ENCODE results near the gene DRC7. TPM values are rescaled to one million over a fixed set of nuclear protein-coding genes. Genes with fewer than 3 reads are reported as not detected.

Gene DRC7
- total RNA-seq, 1 donor from 2014 or later: 0.41 TPM

DNA sequence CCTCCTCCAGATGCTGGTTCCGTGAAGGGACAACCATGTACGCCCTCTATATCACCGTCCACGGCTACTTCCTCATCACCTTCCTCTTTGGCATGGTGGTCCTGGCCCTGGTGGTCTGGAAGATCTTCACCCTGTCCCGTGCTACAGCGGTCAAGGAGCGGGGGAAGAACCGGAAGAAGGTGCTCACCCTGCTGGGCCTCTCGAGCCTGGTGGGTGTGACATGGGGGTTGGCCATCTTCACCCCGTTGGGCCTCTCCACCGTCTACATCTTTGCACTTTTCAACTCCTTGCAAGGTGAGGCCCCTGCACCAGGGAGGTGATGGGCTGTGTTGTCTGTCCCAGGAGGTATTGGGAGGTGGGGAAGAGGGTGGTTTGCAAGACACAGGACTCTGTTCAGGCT, 9.0 kb upstream of the DRC7 start:
- Histone ChIP-seq H3K36me3 (no peaks in the 10 kb centered on the region), H3K79me2 (ENCODE audit: low read depth) (no peaks in the 10 kb centered on the region), H4K20me1 (ENCODE audit: low read depth) (no peaks in the 10 kb centered on the region), H2AFZ (replicated peaks) (no peak overlapping the region), H3F3A (ENCODE audit: low read depth) (no peaks in the 10 kb centered on the region), H3K4me2 (no peak overlapping the region), H3K4me1 (no peaks in the 10 kb centered on the region), H3K9me3 (ENCODE audit: low read depth) (no peaks in the 10 kb centered on the region), H3K4me3 (no peak overlapping the region), H3K27me3 (no peaks in the 10 kb centered on the region), H3K9ac (no peak overlapping the region), H3K27ac (no peak overlapping the region)
- no peak for TF ChIP-seq CTCF (IDR thresholded peaks at IDR 0.05)
- no peak for TF ChIP-seq EZH2 (IDR thresholded peaks at IDR 0.05)
- no peak for TF ChIP-seq EZH2phosphoT487 (IDR thresholded peaks at IDR 0.05)
- H3K36me3 Mint-ChIP-seq: no peaks in the 10 kb centered on the region
- H3K27me3 Mint-ChIP-seq (ENCODE audit: insufficient read depth, low read depth): peaks cover 9% of the 10 kb centered on the region
- no peak overlapping the region for H3K4me3 Mint-ChIP-seq
- H3K4me1 Mint-ChIP-seq: peaks cover 12% of the 10 kb centered on the region
- H3K27ac Mint-ChIP-seq: no peak overlapping the region
- H3K9me3 Mint-ChIP-seq: no peaks in the 10 kb centered on the region
- DNase-seq (ENCODE audit: low spot score): no peak

GRCh38 chr16:57686577-57686976, 8.0 kb upstream of the DRC7 start:
- H3K9me3 Mint-ChIP-seq: no peaks in the 10 kb centered on the region
- H3K27ac Mint-ChIP-seq: no peak overlapping the region
- no peaks in the 10 kb centered on the region for H3K36me3 Mint-ChIP-seq
- no peak overlapping the region for H3K9ac ChIP-seq
- H2AFZ ChIP-seq (replicated peaks): no peak overlapping the region
- peaks cover 12% of the 10 kb centered on the region for H3K4me1 Mint-ChIP-seq
- no peak overlapping the region for H3K27ac ChIP-seq
- H3K4me2 ChIP-seq: no peak overlapping the region
- H3K27me3 ChIP-seq: no peaks in the 10 kb centered on the region
- no peak overlapping the region for H3K4me3 ChIP-seq
- no peaks in the 10 kb centered on the region for H3F3A ChIP-seq (ENCODE audit: low read depth)
- DNase-seq (ENCODE audit: low spot score): no peak
- H3K4me1 ChIP-seq: no peaks in the 10 kb centered on the region
- no peak overlapping the region for H3K4me3 Mint-ChIP-seq
- H3K79me2 ChIP-seq (ENCODE audit: low read depth): no peaks in the 10 kb centered on the region
- TF ChIP-seq CTCF (IDR thresholded peaks at IDR 0.05) (no peak), EZH2 (IDR thresholded peaks at IDR 0.05) (no peak)
- no peaks in the 10 kb centered on the region for H4K20me1 ChIP-seq (ENCODE audit: low read depth)
- H3K9me3 ChIP-seq (ENCODE audit: low read depth): no peaks in the 10 kb centered on the region
- H3K27me3 Mint-ChIP-seq (ENCODE audit: insufficient read depth, low read depth): peaks cover 9% of the 10 kb centered on the region
- H3K36me3 ChIP-seq: no peaks in the 10 kb centered on the region

DNA sequence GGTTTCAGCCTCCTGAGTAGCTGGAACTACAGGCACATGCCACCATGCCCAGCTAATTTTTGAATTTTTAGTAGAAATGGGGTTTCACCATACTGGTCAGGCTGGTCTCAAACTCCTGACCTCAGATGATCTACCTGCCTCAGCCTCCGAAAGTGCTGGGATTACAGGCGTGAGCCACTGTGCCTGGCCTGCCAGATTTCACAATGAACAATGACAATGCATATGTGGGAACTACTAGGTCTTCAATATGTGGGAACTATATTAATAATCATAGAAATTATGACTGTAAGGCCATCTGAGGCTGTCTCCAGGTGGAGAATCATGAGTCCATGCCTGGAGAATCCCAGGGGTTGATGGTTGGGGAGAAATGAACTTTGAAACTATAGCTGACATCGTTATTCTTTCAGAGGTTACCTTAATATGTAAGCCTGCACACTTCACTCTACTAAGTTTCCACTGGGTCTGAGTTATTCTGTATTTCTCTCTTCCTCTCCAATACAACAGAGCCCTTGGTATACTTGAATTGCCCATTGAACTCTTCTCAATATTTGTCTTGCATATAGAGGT, 7.2 kb upstream of the DRC7 start:
- TF ChIP-seq EZH2 (IDR thresholded peaks at IDR 0.05): no peak
- TF ChIP-seq EZH2phosphoT487 (IDR thresholded peaks at IDR 0.05): no peak
- no peak for TF ChIP-seq CTCF (IDR thresholded peaks at IDR 0.05)
- H3K27me3 ChIP-seq: no peaks in the 10 kb centered on the region
- no peak overlapping the region for H2AFZ ChIP-seq (replicated peaks)
- H3F3A ChIP-seq (ENCODE audit: low read depth): no peaks in the 10 kb centered on the region
- peaks cover 9% of the 10 kb centered on the region for H3K27me3 Mint-ChIP-seq (ENCODE audit: insufficient read depth, low read depth)
- no peak overlapping the region for H3K9ac ChIP-seq
- no peaks in the 10 kb centered on the region for H3K36me3 ChIP-seq
- no peak for DNase-seq (ENCODE audit: low spot score)
- peaks cover 12% of the 10 kb centered on the region for H3K4me1 Mint-ChIP-seq
- no peak overlapping the region for H3K4me3 ChIP-seq
- no peaks in the 10 kb centered on the region for H3K4me1 ChIP-seq
- H3K27ac ChIP-seq: no peak overlapping the region
- no peaks in the 10 kb centered on the region for H3K36me3 Mint-ChIP-seq
- H3K27ac Mint-ChIP-seq: no peak overlapping the region
- no peaks in the 10 kb centered on the region for H4K20me1 ChIP-seq (ENCODE audit: low read depth)
- no peaks in the 10 kb centered on the region for H3K79me2 ChIP-seq (ENCODE audit: low read depth)
- no peak overlapping the region for H3K4me2 ChIP-seq
- no peaks in the 10 kb centered on the region for H3K9me3 ChIP-seq (ENCODE audit: low read depth)
- H3K9me3 Mint-ChIP-seq: no peaks in the 10 kb centered on the region
- no peak overlapping the region for H3K4me3 Mint-ChIP-seq

Measured in neural progenitor cell (in vitro differentiated cells).